Endothelial cell (in vitro differentiated cells): ENCODE data around the gene VRK3. TPM values are rescaled to one million over a fixed set of nuclear protein-coding genes. Genes with fewer than 3 reads are reported as not detected.
A peak's percentile ranks its signal among the peaks of the same experiment; 100 is the strongest.
"Not testable (repeated sequence)": the region's sequence is repeated elsewhere in the genome, so short reads cannot be mapped to it uniquely, and the experiment has no call there.

ENCODE experiments used
- DNase-seq: peaks from one replicate; pipeline ENCODE4 v3.0.0; 2021; ENCODE audit warnings: low spot score
- H3K27ac Mint-ChIP-seq: one replicate; pipeline ENCODE4 v1.8.0; 2021; ENCODE audit warnings: mixed read lengths, inconsistent platforms; ENCODE audit not compliant: unreplicated experiment
- H3K27me3 Mint-ChIP-seq: one replicate; pipeline ENCODE4 v1.8.0; 2021; ENCODE audit warnings: mild to moderate bottlenecking, moderate library complexity, mixed read lengths, inconsistent platforms; ENCODE audit not compliant: unreplicated experiment
- H3K36me3 Mint-ChIP-seq: one replicate; pipeline ENCODE4 v1.8.0; 2021; ENCODE audit warnings: mild to moderate bottlenecking, low read depth, mixed read lengths, inconsistent platforms; ENCODE audit not compliant: unreplicated experiment
- H3K4me1 Mint-ChIP-seq: one replicate; pipeline ENCODE4 v1.8.0; 2021; ENCODE audit warnings: mild to moderate bottlenecking, mixed read lengths, inconsistent platforms; ENCODE audit not compliant: unreplicated experiment
- H3K4me3 Mint-ChIP-seq: one replicate; pipeline ENCODE4 v1.8.0; 2021; ENCODE audit warnings: mild to moderate bottlenecking, mixed read lengths, inconsistent platforms; ENCODE audit not compliant: unreplicated experiment
- H3K9me3 Mint-ChIP-seq: one replicate; pipeline ENCODE4 v1.8.0; 2021; ENCODE audit warnings: mixed read lengths, inconsistent platforms; ENCODE audit not compliant: unreplicated experiment
- total RNA-seq: library from RNA; stranded (reverse); fragmentation: NEBNext Ultra II Directional; extraction: Animal tissue kit (Norgen Biotek cat#: 25700); gene quantifications from one replicate; pipeline ENCODE4 v1.2.1, GENCODE V29; 2021; ENCODE audit not compliant: unreplicated experiment
- TF ChIP-seq, protein P1 (sequence below): fragments of 200-600 bp; sonication (generic); IDR thresholded peaks from one replicate; pipeline ENCODE4 v1.5.0; 2021; ENCODE audit warnings: antibody characterized with exemption; ENCODE audit not compliant: unreplicated experiment

VRK3 gene
- total RNA-seq, 1 donor from 2014 or later: 51.2 TPM

DNA sequence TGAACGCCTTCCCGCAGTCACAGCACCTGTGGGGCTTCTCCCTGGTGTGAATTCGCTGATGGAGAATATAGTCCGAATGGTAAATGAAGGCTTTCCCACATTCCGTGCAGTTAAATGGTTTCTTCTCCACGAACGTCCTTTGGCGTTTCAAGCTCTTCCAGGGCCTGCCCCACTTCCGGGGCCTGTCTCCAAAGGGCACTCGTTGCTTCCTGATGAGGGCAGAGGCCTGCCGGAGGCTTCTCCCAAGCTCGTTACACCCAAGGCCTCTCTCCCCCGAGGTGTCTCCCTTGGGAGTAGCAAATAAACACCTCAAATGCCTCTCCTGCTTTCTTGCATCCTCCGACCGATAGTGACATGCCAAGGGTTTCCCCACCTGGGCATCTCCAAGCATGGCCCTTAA lies 34.9 kb upstream of the VRK3 start:
- TF ChIP-seq, protein P1, sequence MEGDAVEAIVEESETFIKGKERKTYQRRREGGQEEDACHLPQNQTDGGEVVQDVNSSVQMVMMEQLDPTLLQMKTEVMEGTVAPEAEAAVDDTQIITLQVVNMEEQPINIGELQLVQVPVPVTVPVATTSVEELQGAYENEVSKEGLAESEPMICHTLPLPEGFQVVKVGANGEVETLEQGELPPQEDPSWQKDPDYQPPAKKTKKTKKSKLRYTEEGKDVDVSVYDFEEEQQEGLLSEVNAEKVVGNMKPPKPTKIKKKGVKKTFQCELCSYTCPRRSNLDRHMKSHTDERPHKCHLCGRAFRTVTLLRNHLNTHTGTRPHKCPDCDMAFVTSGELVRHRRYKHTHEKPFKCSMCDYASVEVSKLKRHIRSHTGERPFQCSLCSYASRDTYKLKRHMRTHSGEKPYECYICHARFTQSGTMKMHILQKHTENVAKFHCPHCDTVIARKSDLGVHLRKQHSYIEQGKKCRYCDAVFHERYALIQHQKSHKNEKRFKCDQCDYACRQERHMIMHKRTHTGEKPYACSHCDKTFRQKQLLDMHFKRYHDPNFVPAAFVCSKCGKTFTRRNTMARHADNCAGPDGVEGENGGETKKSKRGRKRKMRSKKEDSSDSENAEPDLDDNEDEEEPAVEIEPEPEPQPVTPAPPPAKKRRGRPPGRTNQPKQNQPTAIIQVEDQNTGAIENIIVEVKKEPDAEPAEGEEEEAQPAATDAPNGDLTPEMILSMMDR: no peak
- peaks cover 2% of the 10 kb centered on the region for H3K27me3 Mint-ChIP-seq
- peaks cover 35% of the 10 kb centered on the region for H3K9me3 Mint-ChIP-seq
- H3K4me3 Mint-ChIP-seq: peak overlapping the region; percentile 49
- H3K4me1 Mint-ChIP-seq: no peaks in the 10 kb centered on the region
- DNase-seq: no peak
- peaks cover 14% of the 10 kb centered on the region for H3K36me3 Mint-ChIP-seq
- H3K27ac Mint-ChIP-seq: no peak overlapping the region

DNA sequence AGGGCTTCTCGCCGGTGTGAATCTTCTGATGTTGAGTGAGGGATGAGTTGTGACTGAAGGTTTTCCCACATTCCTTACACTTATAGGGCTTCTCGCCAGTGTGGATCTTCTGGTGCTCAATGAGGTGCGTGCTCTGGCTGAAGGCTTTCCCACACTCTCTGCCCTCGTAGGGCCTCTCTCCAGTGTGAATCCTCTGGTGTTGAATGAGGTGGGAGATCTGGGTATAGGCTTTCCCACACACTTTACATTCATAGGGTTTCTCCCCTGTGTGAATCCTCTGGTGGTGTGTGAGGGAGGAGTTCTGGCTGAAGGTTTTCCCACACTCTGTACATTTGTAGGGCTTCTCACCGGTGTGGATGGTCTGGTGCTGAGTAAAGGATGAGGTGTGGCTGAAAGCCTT lies 33.9 kb upstream of the VRK3 start:
- Mint-ChIP-seq H3K27me3 (peaks cover 2% of the 10 kb centered on the region), H3K4me3 (no peak overlapping the region), H3K36me3 (peaks cover 14% of the 10 kb centered on the region), H3K4me1 (no peaks in the 10 kb centered on the region), H3K9me3 (peaks cover 25% of the 10 kb centered on the region), H3K27ac (no peak overlapping the region)
- no peak for DNase-seq
- TF ChIP-seq, protein P1: no peak

- Mint-ChIP-seq H3K4me3 (no peak overlapping the region), H3K27me3 (peaks cover 2% of the 10 kb centered on the region), H3K4me1 (no peaks in the 10 kb centered on the region), H3K36me3 (peaks cover 14% of the 10 kb centered on the region), H3K9me3 (peaks cover 23% of the 10 kb centered on the region), H3K27ac (no peak overlapping the region)
- TF ChIP-seq, protein P1: no peak
- DNase-seq: no peak
Observed at GRCh38 chr19:50058425-50058824, 33.3 kb upstream of the VRK3 start.

- DNase-seq: no peak
- H3K9me3 Mint-ChIP-seq: peaks cover 10% of the 10 kb centered on the region
- peaks cover 20% of the 10 kb centered on the region for H3K36me3 Mint-ChIP-seq
- no peak overlapping the region for H3K4me3 Mint-ChIP-seq
- no peaks in the 10 kb centered on the region for H3K27me3 Mint-ChIP-seq
- TF ChIP-seq, protein P1: no peak
- H3K27ac Mint-ChIP-seq: no peak overlapping the region
- H3K4me1 Mint-ChIP-seq: no peaks in the 10 kb centered on the region
Observed at GRCh38 chr19:50053119-50053518, 27.9 kb upstream of the VRK3 start.

- peaks cover 31% of the 10 kb centered on the region for H3K36me3 Mint-ChIP-seq
- DNase-seq: no peak
- H3K4me3 Mint-ChIP-seq: no peak overlapping the region
- H3K4me1 Mint-ChIP-seq: no peaks in the 10 kb centered on the region
- peaks cover 2% of the 10 kb centered on the region for H3K27me3 Mint-ChIP-seq
- TF ChIP-seq, protein P1: no peak
- no peak overlapping the region for H3K27ac Mint-ChIP-seq
- peaks cover 17% of the 10 kb centered on the region for H3K9me3 Mint-ChIP-seq
Observed at GRCh38 chr19:50051964-50052363, 26.8 kb upstream of the VRK3 start.

GRCh38 chr19:50051228-50051895 lies 26.2 kb upstream of the VRK3 start:
- not testable (repeated sequence) for DNase-seq, H3K27ac Mint-ChIP-seq, H3K27me3 Mint-ChIP-seq, H3K4me3 Mint-ChIP-seq, H3K4me1 Mint-ChIP-seq
- Mint-ChIP-seq H3K36me3 (peaks cover 36% of the 10 kb centered on the region), H3K9me3 (peaks cover 19% of the 10 kb centered on the region)
